ENCODE results near the gene DOCK6. TPM values are rescaled to one million over a fixed set of nuclear protein-coding genes. Genes with fewer than 3 reads are reported as not detected.

Gene DOCK6
- total and polyA plus RNA-seq, 2 experiments from 2014 or later = 12.2 to 75.6 TPM

GRCh38 chr19:11299946-11300810 lies 37.9 kb upstream of the DOCK6 start:
- no peak for TF ChIP-seq CTCF (IDR thresholded peaks at IDR 0.05; ENCODE audit: low read depth, low read length)
- H3K27ac ChIP-seq = no peak overlapping the region
- no peaks in the 10 kb centered on the region for H3K27me3 ChIP-seq
- H3K9me3 ChIP-seq (ENCODE audit: low read depth) = no peaks in the 10 kb centered on the region
- no peak for DNase-seq (ENCODE audit: low read depth in 1 of 2, low spot score in 1 of 2)
- no peaks in the 10 kb centered on the region for H3K36me3 ChIP-seq
- no peak overlapping the region for H3K4me3 ChIP-seq
- no peaks in the 10 kb centered on the region for H3K4me1 ChIP-seq (ENCODE audit: low read depth)

- TF ChIP-seq CTCF (IDR thresholded peaks at IDR 0.05; ENCODE audit: low read depth, low read length) = no peak
- Histone ChIP-seq H3K36me3 (no peaks in the 10 kb centered on the region), H3K27ac (no peak overlapping the region)
Measured at GRCh38 chr19:11296264-11296663, 33.9 kb upstream of the DOCK6 start.

DNA sequence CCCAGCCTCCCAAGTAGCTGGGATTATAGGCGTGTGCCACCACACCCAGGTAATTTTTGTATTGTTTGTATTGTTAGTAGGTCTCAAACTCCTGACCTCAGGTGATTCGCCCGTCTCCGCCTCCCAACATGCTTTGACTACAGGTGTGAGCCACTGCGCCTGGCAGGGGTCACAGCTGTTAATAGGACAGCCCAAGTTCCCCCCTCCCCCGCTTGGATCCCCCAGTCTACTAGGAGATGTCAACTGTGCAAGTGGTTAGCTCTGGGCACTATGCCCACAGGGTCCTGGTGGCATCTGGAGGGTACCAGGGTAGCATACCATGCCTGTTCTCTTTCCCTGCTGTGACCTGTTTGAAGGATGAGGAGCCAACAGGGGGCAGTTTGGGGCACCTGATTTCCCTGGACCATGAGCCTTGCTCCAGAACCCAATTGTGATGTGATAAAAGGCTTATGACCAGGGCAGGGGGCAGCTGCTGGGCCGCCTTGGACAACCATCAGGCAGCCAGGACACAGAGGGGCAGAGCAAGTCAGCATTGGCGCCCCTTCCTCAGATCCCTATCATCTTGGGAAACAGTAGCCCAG lies 33.4 kb upstream of the DOCK6 start, which contains the start of gene TSPAN16:
TSPAN16 (plus strand) TSS at position 496 of the 581 bp plus-strand sequence. CDS start 138 bp downstream, outside the sequence.
- Histone ChIP-seq H3K4me3 (no peak within 1 kb of the TSS), H3K27me3 (no peaks in the 10 kb centered on the region), H3K27ac (no peak within 1 kb of the TSS), H3K36me3 (no peaks in the 10 kb centered on the region), H3K9me3 (ENCODE audit: low read depth) (no peaks in the 10 kb centered on the region), H3K4me1 (ENCODE audit: low read depth) (no peaks in the 10 kb centered on the region)
- DNase-seq (ENCODE audit: low read depth in 1 of 2, low spot score in 1 of 2) = no peak
- no peak for TF ChIP-seq CTCF (IDR thresholded peaks at IDR 0.05; ENCODE audit: low read depth, low read length)

More at GRCh38 chr19:11296264-11296663, 33.9 kb upstream of the DOCK6 start:
- no peaks in the 10 kb centered on the region for H3K4me1 ChIP-seq (ENCODE audit: low read depth)
- no peaks in the 10 kb centered on the region for H3K9me3 ChIP-seq (ENCODE audit: low read depth)
- no peaks in the 10 kb centered on the region for H3K27me3 ChIP-seq
- DNase-seq (ENCODE audit: low read depth in 1 of 2, low spot score in 1 of 2) = peak in 1 of 2 donors; percentile 83
- no peak overlapping the region for H3K4me3 ChIP-seq

- no peak for TF ChIP-seq CTCF (IDR thresholded peaks at IDR 0.05; ENCODE audit: low read depth, low read length)
- no peak for DNase-seq (ENCODE audit: low read depth in 1 of 2, low spot score in 1 of 2)
- Histone ChIP-seq H3K4me1 (ENCODE audit: low read depth) (no peaks in the 10 kb centered on the region), H3K4me3 (no peak overlapping the region), H3K36me3 (no peaks in the 10 kb centered on the region), H3K27ac (no peak overlapping the region), H3K27me3 (no peaks in the 10 kb centered on the region), H3K9me3 (ENCODE audit: low read depth) (no peaks in the 10 kb centered on the region)
Measured at GRCh38 chr19:11295180-11295579, 32.9 kb upstream of the DOCK6 start.

DNA sequence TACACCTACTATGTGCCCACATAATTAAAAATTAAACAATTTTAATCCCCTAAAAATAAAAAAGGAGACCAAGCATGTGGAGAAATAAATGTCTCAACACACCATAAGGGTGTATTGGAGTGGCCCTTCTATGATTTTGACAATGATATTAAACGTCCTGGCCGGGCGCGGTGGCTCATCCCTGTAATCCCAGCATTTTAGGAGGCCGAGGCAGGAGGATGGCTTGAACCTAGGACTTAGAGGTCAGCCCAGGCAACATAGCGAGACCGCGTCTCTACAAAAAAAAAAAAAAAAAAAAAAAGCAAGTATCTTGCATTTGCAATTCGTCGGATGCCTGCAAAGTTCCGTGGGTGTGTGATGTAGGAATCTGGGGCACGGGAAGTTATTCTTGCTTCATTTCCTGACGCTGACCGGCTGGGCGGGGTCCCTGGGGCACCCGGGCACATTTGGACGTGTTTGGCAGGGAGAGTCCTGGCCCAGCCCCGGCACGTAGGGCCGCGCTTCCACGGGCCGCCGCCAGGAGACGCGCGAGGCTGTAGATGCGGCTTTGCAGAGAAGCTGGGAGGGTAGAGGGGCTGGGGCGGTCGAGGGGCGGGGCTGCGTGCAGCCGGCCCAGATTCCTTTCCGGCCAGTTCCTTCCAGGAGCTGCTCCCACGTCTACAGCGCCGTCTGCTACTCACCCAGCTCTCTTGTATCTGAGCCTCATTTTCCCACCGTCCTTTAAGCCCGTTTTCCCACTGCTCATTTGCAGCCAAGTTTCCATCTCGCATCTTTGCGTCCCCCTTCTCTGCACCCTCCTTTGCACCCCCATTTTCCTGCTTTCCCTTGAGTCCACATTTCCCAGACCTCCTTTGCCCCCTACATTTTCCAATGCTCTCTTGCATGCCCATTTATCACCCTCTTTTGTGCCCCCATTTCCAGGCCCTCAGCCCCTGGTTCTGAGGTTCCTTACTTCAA lies 31.4 kb upstream of the DOCK6 start:
- peak overlapping the region; percentile 9 for H3K4me3 ChIP-seq
- H3K4me1 ChIP-seq (ENCODE audit: low read depth) = no peaks in the 10 kb centered on the region
- TF ChIP-seq CTCF (IDR thresholded peaks at IDR 0.05; ENCODE audit: low read depth, low read length) = peak; percentile 96
- no peaks in the 10 kb centered on the region for H3K9me3 ChIP-seq (ENCODE audit: low read depth)
- H3K27ac ChIP-seq = no peak overlapping the region
- H3K36me3 ChIP-seq = no peaks in the 10 kb centered on the region
- peak; percentile 91 to 99 for DNase-seq (ENCODE audit: low read depth in 1 of 2, low spot score in 1 of 2)
- H3K27me3 ChIP-seq = no peaks in the 10 kb centered on the region

All from cardiac muscle cell (in vitro differentiated cells and primary cell).